ENCODE results near the gene TTC33.
"Not testable (repeated sequence)": the region's sequence is repeated elsewhere in the genome, so short reads cannot be mapped to it uniquely, and the experiment has no call there.

Gene TTC33

DNA sequence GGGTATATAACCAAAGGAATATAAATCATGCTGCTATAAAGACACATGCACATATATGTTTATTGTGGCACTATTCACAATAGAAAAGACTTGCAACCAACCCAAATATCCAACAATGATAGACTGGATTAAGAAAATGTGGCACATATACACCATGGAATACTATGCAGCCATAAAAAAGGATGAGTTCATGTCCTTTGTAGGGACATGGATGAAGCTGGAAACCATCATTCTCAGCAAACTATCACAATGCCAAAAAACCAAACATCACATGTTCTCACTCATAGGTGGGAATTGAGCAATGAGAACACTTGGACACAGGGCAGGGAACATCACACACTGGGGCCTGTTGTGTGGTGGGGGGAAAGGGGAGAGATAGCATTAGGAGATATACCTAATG is 45.2 kb downstream of the TTC33 start:
- not testable (repeated sequence) for H3K27ac ChIP-seq (ENCODE audit: low read length); H3K4me3 ChIP-seq (ENCODE audit: low read length)

DNA sequence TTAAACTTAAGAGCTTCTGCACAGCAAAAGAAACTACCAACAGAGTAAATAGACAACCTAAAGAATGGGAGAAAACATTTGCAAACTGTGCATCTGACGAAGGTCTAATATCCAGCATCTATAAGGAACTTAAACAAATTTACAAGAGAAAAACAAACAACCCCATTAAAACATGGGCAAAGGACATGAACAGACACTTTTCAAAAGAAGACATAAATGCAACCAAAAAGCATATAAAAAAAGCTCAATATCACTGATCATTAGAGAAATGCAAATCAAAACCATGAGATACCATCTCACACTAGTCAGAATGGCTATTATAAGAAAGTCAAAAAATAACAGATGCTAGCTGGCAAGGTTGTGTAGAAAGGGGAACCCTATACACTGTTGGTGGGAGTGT is 50.3 kb downstream of the TTC33 start:
- not testable (repeated sequence) for H3K9me3 ChIP-seq (ENCODE audit: control insufficient read depth, low read depth, low read length); H3K9ac ChIP-seq (ENCODE audit: low read length); H3K27ac ChIP-seq (ENCODE audit: low read length); H3K36me3 ChIP-seq (ENCODE audit: control insufficient read depth, low read depth, low read length); H3K27me3 ChIP-seq (ENCODE audit: control insufficient read depth, insufficient read depth, low read length); H3K4me3 ChIP-seq (ENCODE audit: low read length); H3K4me1 ChIP-seq (ENCODE audit: control insufficient read depth, low read depth, low read length)

More for the DNA sequence above, 45.2 kb downstream of the TTC33 start:
- H3K36me3 ChIP-seq (ENCODE audit: control insufficient read depth, low read depth, low read length); H3K4me1 ChIP-seq (ENCODE audit: control insufficient read depth, low read depth, low read length); H3K9ac ChIP-seq (ENCODE audit: low read length); H3K9me3 ChIP-seq (ENCODE audit: control insufficient read depth, low read depth, low read length); H3K27me3 ChIP-seq (ENCODE audit: control insufficient read depth, insufficient read depth, low read length): not testable (repeated sequence)

DNA sequence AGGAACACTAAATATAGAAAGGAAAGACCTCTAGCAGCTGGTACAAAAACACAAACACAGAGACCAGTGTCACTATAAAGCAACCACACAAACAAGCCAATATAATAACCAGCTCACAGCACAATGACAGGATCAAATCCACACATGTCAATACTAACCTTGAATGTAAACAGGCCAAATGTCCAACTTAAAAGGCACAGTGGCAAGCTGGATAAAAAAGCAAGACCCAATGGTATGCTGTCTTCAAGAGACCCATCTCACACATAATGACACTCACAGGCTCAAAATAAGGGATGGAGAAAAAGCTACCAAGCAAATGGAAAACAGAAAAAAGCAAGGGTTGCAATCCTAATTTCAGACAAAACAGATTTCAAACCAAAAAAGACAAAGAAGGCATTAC is 53.7 kb downstream of the TTC33 start:
- not testable (repeated sequence) for H3K27ac ChIP-seq (ENCODE audit: low read length); H3K27me3 ChIP-seq (ENCODE audit: control insufficient read depth, insufficient read depth, low read length); H3K9me3 ChIP-seq (ENCODE audit: control insufficient read depth, low read depth, low read length); H3K9ac ChIP-seq (ENCODE audit: low read length); H3K36me3 ChIP-seq (ENCODE audit: control insufficient read depth, low read depth, low read length); H3K4me1 ChIP-seq (ENCODE audit: control insufficient read depth, low read depth, low read length); H3K4me3 ChIP-seq (ENCODE audit: low read length)

- H3K9me3 ChIP-seq (ENCODE audit: control insufficient read depth, low read depth, low read length): no peaks in the 10 kb centered on the region
- H3K27ac ChIP-seq (ENCODE audit: low read length): no peak overlapping the region
- H3K9ac ChIP-seq (ENCODE audit: low read length): no peak overlapping the region
- H3K4me3 ChIP-seq (ENCODE audit: low read length): no peak overlapping the region
- no peaks in the 10 kb centered on the region for H3K27me3 ChIP-seq (ENCODE audit: control insufficient read depth, insufficient read depth, low read length)
- H3K4me1 ChIP-seq (ENCODE audit: control insufficient read depth, low read depth, low read length): no peaks in the 10 kb centered on the region
- H3K36me3 ChIP-seq (ENCODE audit: control insufficient read depth, low read depth, low read length): no peaks in the 10 kb centered on the region
Measured at GRCh38 chr5:40700116-40700782, 55.5 kb downstream of the TTC33 start.

GRCh38 chr5:40694433-40694832 is 61.3 kb downstream of the TTC33 start:
- Histone ChIP-seq H3K27ac (ENCODE audit: low read length) (no peak overlapping the region), H3K4me1 (ENCODE audit: control insufficient read depth, low read depth, low read length) (no peaks in the 10 kb centered on the region), H3K9ac (ENCODE audit: low read length) (no peak overlapping the region), H3K4me3 (ENCODE audit: low read length) (no peak overlapping the region), H3K27me3 (ENCODE audit: control insufficient read depth, insufficient read depth, low read length) (no peaks in the 10 kb centered on the region), H3K9me3 (ENCODE audit: control insufficient read depth, low read depth, low read length) (peaks cover 3% of the 10 kb centered on the region), H3K36me3 (ENCODE audit: control insufficient read depth, low read depth, low read length) (no peaks in the 10 kb centered on the region)

DNA sequence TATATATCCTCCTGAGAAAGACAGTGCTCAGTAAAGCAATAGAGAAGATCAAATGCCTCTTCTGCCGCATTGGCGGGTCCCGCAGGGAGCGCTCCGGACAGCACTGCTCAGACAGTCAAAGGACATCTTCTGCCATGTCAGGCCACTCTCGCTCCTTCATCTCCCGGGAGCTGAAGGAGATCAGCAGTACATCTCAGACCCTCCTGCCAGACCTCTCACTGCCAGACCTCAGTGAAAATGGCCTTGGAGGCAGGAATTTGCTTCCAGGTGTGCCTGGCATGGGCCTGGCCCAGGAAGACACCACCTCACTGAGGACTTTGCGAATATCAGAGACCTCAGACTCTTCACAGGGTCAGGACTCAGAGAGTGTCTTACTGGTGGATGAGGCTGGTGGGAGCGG is 63.9 kb downstream of the TTC33 start:
- H3K4me1 ChIP-seq (ENCODE audit: control insufficient read depth, low read depth, low read length): no peaks in the 10 kb centered on the region
- no peaks in the 10 kb centered on the region for H3K36me3 ChIP-seq (ENCODE audit: control insufficient read depth, low read depth, low read length)

GRCh38 chr5:40690267-40690666 is 65.5 kb downstream of the TTC33 start:
- H3K27ac ChIP-seq (ENCODE audit: low read length): no peak overlapping the region
- H3K27me3 ChIP-seq (ENCODE audit: control insufficient read depth, insufficient read depth, low read length): no peaks in the 10 kb centered on the region
- no peaks in the 10 kb centered on the region for H3K36me3 ChIP-seq (ENCODE audit: control insufficient read depth, low read depth, low read length)
- H3K4me3 ChIP-seq (ENCODE audit: low read length): no peak overlapping the region
- H3K9me3 ChIP-seq (ENCODE audit: control insufficient read depth, low read depth, low read length): peaks cover 3% of the 10 kb centered on the region
- H3K4me1 ChIP-seq (ENCODE audit: control insufficient read depth, low read depth, low read length): no peaks in the 10 kb centered on the region
- no peak overlapping the region for H3K9ac ChIP-seq (ENCODE audit: low read length)

More for the DNA sequence above, 63.9 kb downstream of the TTC33 start:
- Histone ChIP-seq H3K27ac (ENCODE audit: low read length) (no peak overlapping the region), H3K4me3 (ENCODE audit: low read length) (no peak overlapping the region), H3K9ac (ENCODE audit: low read length) (no peak overlapping the region), H3K9me3 (ENCODE audit: control insufficient read depth, low read depth, low read length) (peaks cover 3% of the 10 kb centered on the region), H3K27me3 (ENCODE audit: control insufficient read depth, insufficient read depth, low read length) (no peaks in the 10 kb centered on the region)

GRCh38 chr5:40689438-40689837 is 66.3 kb downstream of the TTC33 start:
- Histone ChIP-seq H3K9me3 (ENCODE audit: control insufficient read depth, low read depth, low read length) (peaks cover 2% of the 10 kb centered on the region), H3K36me3 (ENCODE audit: control insufficient read depth, low read depth, low read length) (no peaks in the 10 kb centered on the region), H3K27ac (ENCODE audit: low read length) (no peak overlapping the region), H3K9ac (ENCODE audit: low read length) (no peak overlapping the region), H3K4me1 (ENCODE audit: control insufficient read depth, low read depth, low read length) (no peaks in the 10 kb centered on the region), H3K27me3 (ENCODE audit: control insufficient read depth, insufficient read depth, low read length) (no peaks in the 10 kb centered on the region), H3K4me3 (ENCODE audit: low read length) (no peak overlapping the region)

- Histone ChIP-seq H3K4me1 (ENCODE audit: control insufficient read depth, low read depth, low read length) (no peaks in the 10 kb centered on the region), H3K4me3 (ENCODE audit: low read length) (no peak overlapping the region), H3K9me3 (ENCODE audit: control insufficient read depth, low read depth, low read length) (no peaks in the 10 kb centered on the region), H3K27ac (ENCODE audit: low read length) (no peak overlapping the region), H3K36me3 (ENCODE audit: control insufficient read depth, low read depth, low read length) (no peaks in the 10 kb centered on the region), H3K27me3 (ENCODE audit: control insufficient read depth, insufficient read depth, low read length) (no peaks in the 10 kb centered on the region), H3K9ac (ENCODE audit: low read length) (no peak overlapping the region)
Measured at GRCh38 chr5:40688996-40689395, 66.8 kb downstream of the TTC33 start.

GRCh38 chr5:40688127-40688761 is 67.5 kb downstream of the TTC33 start:
- Histone ChIP-seq H3K27me3 (ENCODE audit: control insufficient read depth, insufficient read depth, low read length) (peaks cover 4% of the 10 kb centered on the region), H3K4me1 (ENCODE audit: control insufficient read depth, low read depth, low read length) (no peaks in the 10 kb centered on the region), H3K36me3 (ENCODE audit: control insufficient read depth, low read depth, low read length) (no peaks in the 10 kb centered on the region), H3K9ac (ENCODE audit: low read length) (no peak overlapping the region), H3K4me3 (ENCODE audit: low read length) (no peak overlapping the region), H3K9me3 (ENCODE audit: control insufficient read depth, low read depth, low read length) (no peaks in the 10 kb centered on the region), H3K27ac (ENCODE audit: low read length) (no peak overlapping the region)

DNA sequence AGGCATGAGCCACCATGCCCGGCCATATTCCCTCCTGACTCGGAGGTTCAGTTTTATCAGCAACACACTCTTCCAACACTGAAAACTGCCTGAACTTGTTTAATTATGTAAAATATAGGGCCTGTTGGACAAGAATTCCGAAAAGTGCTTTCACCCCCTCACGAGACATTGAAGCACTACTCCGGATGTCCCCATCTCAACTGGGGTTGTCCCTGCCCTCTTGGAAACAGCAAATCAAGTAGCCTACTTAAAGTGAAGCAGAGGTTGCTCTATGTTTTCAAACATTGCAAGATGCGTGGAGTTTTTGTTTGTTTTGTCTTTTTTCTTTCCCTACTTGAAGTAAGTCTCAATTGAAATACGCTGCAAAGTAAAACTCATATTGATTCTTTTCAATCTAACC is 68.4 kb downstream of the TTC33 start:
- Histone ChIP-seq H3K27ac (ENCODE audit: low read length) (no peak overlapping the region), H3K4me1 (ENCODE audit: control insufficient read depth, low read depth, low read length) (no peaks in the 10 kb centered on the region), H3K27me3 (ENCODE audit: control insufficient read depth, insufficient read depth, low read length) (peaks cover 14% of the 10 kb centered on the region), H3K4me3 (ENCODE audit: low read length) (no peak overlapping the region), H3K9me3 (ENCODE audit: control insufficient read depth, low read depth, low read length) (no peaks in the 10 kb centered on the region), H3K9ac (ENCODE audit: low read length) (no peak overlapping the region), H3K36me3 (ENCODE audit: control insufficient read depth, low read depth, low read length) (no peaks in the 10 kb centered on the region)

GRCh38 chr5:40685976-40686486 is 69.7 kb downstream of the TTC33 start:
- Histone ChIP-seq H3K36me3 (ENCODE audit: control insufficient read depth, low read depth, low read length) (no peaks in the 10 kb centered on the region), H3K4me3 (ENCODE audit: low read length) (no peak overlapping the region), H3K4me1 (ENCODE audit: control insufficient read depth, low read depth, low read length) (no peaks in the 10 kb centered on the region), H3K9me3 (ENCODE audit: control insufficient read depth, low read depth, low read length) (no peaks in the 10 kb centered on the region), H3K9ac (ENCODE audit: low read length) (no peak overlapping the region), H3K27ac (ENCODE audit: low read length) (no peak overlapping the region), H3K27me3 (ENCODE audit: control insufficient read depth, insufficient read depth, low read length) (peaks cover 27% of the 10 kb centered on the region)
